Central memory CD4-positive, alpha-beta T cell (primary cell): ENCODE data around the gene JAGN1.
"Not testable (repeated sequence)": the region's sequence is repeated elsewhere in the genome, so short reads cannot be mapped to it uniquely, and the experiment has no call there.

Source experiments
- DNase-seq: peaks from one replicate; pipeline ENCODE4 v3.0.0; 2022

The JAGN1 gene

DNA sequence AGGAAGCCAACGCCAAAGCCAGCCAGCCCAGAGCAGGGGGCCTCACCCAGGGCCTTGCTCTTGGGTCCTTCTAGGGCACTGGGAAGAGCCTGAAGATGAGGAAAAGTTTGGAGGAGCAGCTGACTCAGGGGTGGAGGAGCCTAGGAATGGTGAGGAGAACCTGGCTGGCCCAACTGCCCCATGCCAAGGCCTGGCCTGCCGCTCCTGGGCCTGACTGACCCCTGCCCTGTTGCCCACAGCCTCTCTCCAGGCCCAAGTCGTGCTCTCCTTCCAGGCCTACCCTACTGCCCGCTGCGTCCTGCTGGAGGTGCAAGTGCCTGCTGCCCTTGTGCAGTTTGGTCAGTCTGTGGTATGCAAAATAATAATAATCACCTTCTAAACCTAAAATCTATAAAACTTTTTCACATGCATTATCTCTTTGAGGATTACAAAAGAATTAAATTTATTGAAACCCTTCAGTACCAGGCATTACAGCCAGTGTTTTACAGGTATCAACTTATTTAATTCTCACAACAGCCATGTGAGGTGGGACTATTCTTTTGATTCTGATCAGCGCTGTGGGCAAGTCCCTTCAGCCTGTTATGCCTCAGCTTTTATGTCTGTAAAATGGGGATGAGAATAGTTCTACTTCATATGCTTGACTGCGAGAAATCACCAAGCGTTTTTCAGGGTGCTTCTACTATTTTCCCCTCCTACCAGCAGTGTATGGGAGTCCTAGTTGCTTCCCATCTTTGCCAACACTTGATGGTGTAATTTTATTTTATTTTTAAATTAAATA is 28.0 kb downstream of the JAGN1 start:
- DNase-seq = no peak

DNA sequence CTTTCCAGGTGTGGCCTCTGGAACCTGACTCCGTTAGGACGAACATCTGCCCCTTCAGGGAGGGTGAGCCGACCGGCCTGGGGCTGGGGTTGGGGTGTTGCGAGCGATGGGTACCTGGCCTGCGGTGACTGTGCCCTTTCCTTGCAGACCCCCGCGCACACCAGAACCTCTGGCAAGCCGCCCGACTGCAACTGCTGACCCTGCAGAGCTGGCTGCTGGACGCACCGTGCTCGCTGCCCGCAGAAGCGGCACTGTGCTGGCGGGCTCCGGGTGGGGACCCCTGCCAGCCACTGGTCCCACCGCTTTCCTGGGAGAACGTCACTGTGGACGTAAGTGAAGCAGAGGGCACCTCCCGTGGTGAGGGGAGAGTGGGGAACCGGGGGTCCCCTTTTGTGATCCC is 37.7 kb downstream of the JAGN1 start:
- DNase-seq = no peak

DNA sequence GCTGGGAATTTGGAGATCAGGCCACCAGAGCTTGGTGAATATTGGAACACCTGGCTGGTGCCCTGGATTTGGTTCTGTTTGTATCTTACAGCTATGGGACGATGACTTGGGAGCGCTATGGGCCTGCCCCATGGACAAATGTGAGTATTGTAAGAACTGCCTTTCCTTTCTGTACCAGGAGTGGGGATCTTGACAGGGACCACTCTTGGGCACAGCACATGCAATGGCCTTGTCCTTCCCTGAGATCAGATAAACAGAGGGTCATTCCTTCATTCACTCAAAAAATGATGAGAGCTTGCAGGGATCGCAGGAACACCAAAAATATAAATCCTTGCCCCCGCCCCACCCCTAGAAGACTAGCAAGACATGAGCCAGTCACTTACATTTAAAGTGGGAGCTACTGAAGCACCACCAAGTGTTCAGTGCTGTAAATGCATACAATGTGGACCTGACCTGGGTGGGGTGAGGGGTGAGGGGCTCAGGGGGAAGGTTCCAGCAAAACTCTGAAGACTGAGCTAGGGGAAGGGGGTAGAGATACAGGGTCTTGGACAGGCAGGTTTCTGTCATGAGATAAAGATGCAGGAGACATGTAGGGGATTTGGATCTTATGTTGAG is 40.5 kb downstream of the JAGN1 start:
- DNase-seq = no peak

DNA sequence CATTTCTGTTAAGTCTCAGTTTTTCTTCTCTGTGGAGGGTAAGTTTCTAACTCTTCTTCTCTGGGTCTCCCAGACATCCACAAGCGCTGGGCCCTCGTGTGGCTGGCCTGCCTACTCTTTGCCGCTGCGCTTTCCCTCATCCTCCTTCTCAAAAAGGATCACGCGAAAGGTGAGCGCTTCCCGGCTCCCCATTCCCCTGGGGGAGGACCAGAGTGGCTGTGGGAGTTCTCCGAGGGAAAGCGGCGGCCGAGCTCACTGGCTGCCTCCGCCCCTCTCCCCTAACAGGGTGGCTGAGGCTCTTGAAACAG is 42.1 kb downstream of the JAGN1 start:
- no peak for DNase-seq

DNA sequence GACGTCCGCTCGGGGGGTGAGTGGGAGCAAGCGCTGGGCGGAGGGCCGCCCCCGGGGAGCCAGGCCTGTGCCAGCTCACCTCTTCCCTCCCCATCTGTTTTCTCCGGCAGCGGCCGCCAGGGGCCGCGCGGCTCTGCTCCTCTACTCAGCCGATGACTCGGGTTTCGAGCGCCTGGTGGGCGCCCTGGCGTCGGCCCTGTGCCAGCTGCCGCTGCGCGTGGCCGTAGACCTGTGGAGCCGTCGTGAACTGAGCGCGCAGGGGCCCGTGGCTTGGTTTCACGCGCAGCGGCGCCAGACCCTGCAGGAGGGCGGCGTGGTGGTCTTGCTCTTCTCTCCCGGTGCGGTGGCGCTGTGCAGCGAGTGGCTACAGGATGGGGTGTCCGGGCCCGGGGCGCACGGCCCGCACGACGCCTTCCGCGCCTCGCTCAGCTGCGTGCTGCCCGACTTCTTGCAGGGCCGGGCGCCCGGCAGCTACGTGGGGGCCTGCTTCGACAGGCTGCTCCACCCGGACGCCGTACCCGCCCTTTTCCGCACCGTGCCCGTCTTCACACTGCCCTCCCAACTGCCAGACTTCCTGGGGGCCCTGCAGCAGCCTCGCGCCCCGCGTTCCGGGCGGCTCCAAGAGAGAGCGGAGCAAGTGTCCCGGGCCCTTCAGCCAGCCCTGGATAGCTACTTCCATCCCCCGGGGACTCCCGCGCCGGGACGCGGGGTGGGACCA is 42.6 kb downstream of the JAGN1 start:
- DNase-seq = peak; percentile 82

DNA sequence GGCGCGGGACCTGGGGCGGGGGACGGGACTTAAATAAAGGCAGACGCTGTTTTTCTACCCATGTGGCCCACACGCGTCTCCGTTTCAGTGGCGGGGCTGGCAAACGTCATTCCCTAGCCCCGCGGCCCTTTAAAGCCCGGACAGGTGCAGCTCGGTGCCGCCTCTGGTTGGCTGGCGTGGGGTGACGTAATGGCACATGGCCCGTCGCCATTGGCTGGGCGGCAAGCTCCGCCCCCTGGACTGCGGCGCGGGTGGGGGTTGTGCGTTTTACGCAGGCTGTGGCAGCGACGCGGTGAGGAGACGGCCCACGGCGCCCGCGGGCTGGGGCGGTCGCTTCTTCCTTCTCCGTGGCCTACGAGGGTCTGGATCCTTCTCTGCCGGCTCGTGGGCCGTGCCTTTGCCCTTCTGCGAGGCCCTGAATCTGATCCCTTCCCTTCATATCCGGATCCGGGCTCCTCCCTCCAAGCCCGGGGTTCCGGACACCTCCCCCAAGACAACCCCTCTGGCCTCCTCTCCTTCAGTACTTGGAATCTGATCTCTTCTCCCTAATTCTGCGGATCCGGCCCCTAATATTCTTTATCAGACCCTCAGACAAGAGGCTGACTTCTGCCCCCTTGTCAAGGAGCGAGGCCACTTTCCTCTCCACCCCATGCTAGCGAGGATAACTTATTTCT is 43.3 kb downstream of the JAGN1 start, which contains the start of gene CRELD1:
CRELD1 (plus strand) TSS at position 274 of the 674 bp plus-strand sequence. CDS start 605 bp downstream, outside the sequence.
- DNase-seq = peak; percentile 98

DNA sequence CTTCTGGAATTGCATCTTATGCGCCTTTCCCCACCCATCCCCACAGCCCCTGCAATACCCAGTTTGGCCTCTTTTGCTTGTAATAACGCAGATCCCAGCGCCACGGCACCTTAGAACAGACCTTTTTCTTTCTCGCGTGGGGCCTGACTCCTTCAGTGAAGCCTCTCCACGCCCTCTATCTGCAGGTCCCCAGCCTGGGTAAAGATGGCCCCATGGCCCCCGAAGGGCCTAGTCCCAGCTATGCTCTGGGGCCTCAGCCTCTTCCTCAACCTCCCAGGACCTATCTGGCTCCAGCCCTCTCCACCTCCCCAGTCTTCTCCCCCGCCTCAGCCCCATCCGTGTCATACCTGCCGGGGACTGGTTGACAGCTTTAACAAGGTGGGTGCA is 43.8 kb downstream of the JAGN1 start:
- no peak for DNase-seq

DNA sequence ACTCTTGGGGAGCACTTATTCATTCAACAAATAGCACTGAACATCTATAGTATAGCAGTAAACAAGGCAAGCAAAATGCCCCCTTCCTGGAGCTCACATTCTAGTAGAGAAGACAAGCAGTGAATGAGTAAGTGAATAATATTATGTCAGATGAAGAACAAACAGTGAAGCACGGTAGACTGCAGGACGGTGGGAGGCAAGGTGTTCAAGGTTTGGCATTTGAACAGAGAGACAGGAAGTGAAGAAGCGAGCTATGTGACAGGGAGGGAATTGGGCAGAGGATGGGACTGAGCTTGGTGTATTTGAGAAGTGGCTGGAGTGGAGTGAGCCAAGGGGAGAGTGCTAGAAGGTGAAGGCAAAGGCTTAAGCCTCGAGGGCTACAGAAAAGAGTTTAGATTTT is 44.6 kb downstream of the JAGN1 start:
- DNase-seq = no peak

DNA sequence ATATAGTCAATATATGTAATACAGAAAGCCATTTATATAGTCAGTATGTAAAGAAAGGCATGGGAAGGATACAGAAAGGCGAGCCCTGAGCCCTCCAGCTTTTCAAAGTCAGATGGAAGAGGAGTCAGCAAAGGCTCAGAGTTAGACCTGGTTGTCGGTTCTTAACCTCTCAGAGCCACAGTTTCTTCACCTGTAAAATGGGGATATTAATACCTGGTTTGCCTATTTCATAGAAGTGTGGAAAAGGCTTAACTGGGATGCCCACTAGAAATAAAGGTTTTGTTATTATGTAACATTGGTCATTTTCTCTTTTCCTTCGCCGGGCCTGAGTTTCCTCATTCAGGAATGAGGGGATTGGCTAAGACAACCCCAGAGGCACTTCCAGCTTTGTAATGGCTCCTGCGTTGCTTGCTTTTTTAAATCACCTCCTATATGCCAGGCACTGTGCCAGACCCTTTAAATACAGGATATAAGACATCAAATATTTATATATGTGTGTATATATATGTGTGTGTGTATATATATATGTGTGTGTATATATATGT is 45.6 kb downstream of the JAGN1 start:
- DNase-seq = no peak

DNA sequence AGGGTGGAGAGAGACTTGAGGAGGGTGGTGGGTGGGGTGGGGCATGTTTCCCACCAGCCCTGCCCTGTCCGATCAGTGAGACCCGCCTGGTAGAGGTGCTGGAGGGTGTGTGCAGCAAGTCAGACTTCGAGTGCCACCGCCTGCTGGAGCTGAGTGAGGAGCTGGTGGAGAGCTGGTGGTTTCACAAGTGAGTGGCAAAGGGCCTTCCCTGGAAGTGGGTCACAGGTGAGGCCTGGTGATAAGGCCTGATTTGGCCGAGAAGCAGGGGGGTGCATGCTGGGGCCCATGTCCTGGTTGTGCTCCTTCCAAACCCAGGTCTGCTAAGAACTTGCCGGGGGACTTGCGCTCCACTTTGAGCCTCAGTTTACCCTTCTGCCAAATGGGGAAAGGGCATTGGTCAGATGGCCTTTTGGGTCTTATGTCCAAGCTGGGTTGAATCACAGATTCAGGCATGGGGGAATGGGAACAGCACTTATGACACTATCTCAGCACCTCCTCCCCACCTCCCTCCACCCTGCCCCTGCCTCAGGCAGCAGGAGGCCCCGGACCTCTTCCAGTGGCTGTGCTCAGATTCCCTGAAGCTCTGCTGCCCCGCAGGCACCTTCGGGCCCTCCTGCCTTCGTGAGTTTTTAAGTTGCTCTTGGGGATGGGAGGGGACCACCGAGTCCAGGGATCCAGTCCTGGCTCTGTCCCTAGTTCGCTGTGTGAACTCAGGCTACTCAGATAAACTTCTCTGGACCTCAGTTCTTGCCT is 47.3 kb downstream of the JAGN1 start:
- DNase-seq = no peak

DNA sequence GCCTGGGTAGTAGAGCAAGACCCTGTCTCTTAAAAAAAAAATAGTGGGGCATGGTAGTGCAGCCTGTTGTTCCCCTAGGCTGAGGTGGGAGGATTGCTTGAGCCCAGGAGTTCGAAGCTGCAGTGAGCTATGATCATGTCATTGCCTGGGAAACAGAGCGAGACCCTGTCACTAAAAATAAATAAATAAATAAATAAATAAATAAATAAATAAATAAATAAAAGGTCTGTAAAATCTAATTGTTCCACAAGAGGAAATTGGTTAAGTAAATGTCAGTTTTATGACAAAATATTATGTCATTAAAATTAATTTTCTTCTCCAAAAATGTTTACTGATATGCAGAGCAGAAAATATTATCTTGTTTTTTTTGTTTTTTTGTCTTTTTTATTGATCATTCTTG is 48.6 kb downstream of the JAGN1 start:
- no peak for DNase-seq

DNA sequence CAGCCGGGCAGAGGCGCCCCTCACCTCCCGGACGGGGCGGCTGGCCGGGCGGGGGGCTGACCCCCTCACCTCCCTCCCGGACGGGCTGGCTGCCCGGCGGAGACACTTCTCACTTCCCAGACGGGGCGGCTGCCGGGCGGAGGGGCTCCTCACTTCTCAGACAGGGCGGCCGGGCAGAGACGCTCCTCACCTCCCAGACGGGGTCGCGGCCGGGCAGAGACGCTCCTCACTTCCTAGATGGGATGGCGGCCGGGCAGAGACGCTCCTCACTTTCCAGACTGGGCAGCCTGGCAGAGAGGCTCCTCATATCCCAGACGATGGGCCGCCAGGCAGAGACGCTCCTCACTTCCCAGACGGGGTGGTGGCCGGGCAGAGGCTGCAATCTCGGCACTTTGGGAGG is 49.5 kb downstream of the JAGN1 start:
- DNase-seq = not testable (repeated sequence)

DNA sequence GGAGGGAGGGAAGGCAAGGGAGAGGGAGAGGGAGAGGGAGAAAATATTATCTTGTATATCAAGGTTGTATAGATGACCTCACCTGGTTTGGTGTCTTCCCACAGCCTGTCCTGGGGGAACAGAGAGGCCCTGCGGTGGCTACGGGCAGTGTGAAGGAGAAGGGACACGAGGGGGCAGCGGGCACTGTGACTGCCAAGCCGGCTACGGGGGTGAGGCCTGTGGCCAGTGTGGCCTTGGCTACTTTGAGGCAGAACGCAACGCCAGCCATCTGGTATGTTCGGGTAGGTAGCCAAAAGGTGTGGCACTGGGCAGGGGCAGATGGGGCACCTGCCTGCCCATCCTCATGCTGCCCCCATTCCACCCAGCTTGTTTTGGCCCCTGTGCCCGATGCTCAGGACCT is 50.3 kb downstream of the JAGN1 start:
- no peak for DNase-seq

DNA sequence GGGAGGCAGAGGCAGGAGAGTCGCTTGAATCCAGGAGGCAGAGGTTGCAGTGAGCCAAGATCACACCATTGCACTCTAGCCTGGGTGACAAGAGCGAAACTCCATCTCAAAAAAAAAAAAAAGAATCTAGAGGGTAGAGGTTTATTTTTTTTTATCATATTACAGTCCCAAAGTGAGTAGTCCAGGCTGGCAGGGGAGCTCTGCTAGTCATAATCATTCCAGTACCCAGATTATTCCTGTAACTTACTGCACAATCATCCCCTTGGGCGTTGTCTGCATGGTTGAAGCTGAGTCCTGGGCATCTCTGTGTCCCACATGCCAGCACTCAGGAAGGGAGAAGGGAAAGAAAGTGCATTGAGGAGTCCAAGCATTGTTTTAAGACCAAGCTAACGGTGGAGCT is 51.8 kb downstream of the JAGN1 start:
- no peak for DNase-seq

DNA sequence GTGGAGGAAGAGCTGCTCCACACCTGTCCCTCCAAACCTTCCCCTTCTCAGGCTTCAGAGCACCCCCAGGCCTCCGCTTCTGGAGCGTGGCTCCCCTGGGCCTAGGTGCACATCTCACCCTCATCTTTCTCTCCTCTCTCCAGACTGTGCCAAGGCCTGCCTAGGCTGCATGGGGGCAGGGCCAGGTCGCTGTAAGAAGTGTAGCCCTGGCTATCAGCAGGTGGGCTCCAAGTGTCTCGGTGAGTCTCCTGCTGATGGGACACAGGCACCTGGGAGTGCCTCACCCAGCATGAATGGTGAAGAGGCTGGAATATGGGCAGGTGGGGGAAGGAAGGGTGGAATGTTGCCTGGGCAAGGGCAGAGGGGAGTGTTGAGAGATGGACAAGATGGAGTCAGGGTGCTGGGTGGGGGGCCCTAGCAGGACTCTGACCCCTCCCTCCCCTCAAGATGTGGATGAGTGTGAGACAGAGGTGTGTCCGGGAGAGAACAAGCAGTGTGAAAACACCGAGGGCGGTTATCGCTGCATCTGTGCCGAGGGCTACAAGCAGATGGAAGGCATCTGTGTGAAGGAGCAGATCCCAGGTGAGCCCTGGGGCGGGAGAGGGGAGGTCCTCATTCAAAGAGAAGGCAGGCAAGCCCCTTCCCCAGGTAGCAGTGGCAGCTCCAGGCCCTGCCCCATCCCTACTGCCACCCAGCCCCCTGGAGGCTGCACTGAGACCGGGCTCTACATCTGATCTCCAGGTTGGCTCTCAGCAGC is 52.7 kb downstream of the JAGN1 start:
- no peak for DNase-seq
